RWPE2 (cell line): Measurements from ENCODE around the gene EYA4.
A peak's percentile ranks its signal among the peaks of the same experiment; 100 is the strongest.

Source experiments
- ATAC-seq: fragments of 200-7000 bp; cut with Tn5 transposase; 3 replicates; pipeline ENCODE4 v1.9.1; 2021; ENCODE audit warnings: low read depth
- DNase-seq: peaks from one replicate; pipeline ENCODE4 v3.0.0-alpha.2; 2020; ENCODE audit warnings: low spot score
- H3K27ac ChIP-seq: fragments of 450-650 bp; 2 replicates; pipeline ENCODE4 v1.5.1; 2017; ENCODE audit warnings: mild to moderate bottlenecking; ENCODE audit not compliant: poor library complexity, severe bottlenecking
- H3K27me3 ChIP-seq: fragments of 250-450 bp; sonication (Bioruptor Pico); 2 replicates; pipeline ENCODE4 v1.5.1; 2021; ENCODE audit warnings: mild to moderate bottlenecking, moderate library complexity; ENCODE audit not compliant: insufficient read depth, poor library complexity, severe bottlenecking
- H3K36me3 ChIP-seq: fragments of 250-450 bp; sonication (Bioruptor Pico); 2 replicates; pipeline ENCODE4 v1.5.1; 2020; ENCODE audit warnings: low read depth, mild to moderate bottlenecking, moderate library complexity
- H3K4me1 ChIP-seq: fragments of 250-450 bp; sonication (Bioruptor Pico); 2 replicates; pipeline ENCODE4 v1.5.1; 2021; ENCODE audit warnings: mild to moderate bottlenecking, moderate library complexity; ENCODE audit not compliant: insufficient read depth, poor library complexity, severe bottlenecking
- H3K4me3 ChIP-seq: fragments of 250-450 bp; sonication (Bioruptor Pico); 2 replicates; pipeline ENCODE4 v1.5.1; 2021; ENCODE audit warnings: mild to moderate bottlenecking, moderate library complexity; ENCODE audit not compliant: severe bottlenecking
- H3K9me3 ChIP-seq: fragments of 250-450 bp; sonication (Bioruptor Pico); 2 replicates; pipeline ENCODE4 v1.5.1; 2021; ENCODE audit warnings: mild to moderate bottlenecking, moderate library complexity; ENCODE audit not compliant: severe bottlenecking
- TF ChIP-seq, protein P1 (sequence below): fragments of 450-650 bp; IDR thresholded peaks from one replicate; pipeline ENCODE4 v1.5.1; 2017; ENCODE audit warnings: mild to moderate bottlenecking, moderate library complexity; ENCODE audit not compliant: poor library complexity, severe bottlenecking

The EYA4 gene

DNA sequence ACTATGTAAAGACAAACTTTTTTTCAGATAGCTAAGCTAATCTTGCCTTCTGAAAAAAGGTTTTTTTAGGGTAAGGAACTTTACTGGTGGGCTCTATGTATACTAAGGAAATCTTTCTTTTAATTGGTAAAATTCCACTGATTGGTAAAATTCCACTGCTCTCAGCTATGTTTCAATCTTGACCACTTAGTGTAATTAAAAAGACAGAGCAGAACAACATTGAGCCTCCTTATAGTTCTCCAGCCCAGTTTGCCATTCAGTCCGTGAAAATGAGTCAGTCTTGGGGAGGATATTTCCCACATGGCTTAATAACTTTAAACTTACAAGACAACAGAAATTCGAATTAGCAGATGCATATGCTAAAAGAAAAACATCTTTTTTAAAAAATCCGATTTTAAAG lies 92.7 kb downstream of the EYA4 start:
- Histone ChIP-seq H3K4me3 (no peak overlapping the region), H3K4me1 (no peaks in the 10 kb centered on the region), H3K9me3 (no peaks in the 10 kb centered on the region), H3K27ac (no peak overlapping the region), H3K27me3 (no peaks in the 10 kb centered on the region), H3K36me3 (no peaks in the 10 kb centered on the region)
- DNase-seq (no peak), ATAC-seq (no peak)
- TF ChIP-seq, protein P1, sequence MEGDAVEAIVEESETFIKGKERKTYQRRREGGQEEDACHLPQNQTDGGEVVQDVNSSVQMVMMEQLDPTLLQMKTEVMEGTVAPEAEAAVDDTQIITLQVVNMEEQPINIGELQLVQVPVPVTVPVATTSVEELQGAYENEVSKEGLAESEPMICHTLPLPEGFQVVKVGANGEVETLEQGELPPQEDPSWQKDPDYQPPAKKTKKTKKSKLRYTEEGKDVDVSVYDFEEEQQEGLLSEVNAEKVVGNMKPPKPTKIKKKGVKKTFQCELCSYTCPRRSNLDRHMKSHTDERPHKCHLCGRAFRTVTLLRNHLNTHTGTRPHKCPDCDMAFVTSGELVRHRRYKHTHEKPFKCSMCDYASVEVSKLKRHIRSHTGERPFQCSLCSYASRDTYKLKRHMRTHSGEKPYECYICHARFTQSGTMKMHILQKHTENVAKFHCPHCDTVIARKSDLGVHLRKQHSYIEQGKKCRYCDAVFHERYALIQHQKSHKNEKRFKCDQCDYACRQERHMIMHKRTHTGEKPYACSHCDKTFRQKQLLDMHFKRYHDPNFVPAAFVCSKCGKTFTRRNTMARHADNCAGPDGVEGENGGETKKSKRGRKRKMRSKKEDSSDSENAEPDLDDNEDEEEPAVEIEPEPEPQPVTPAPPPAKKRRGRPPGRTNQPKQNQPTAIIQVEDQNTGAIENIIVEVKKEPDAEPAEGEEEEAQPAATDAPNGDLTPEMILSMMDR, result no peak

GRCh38 chr6:133337308-133337707 lies 96.2 kb downstream of the EYA4 start:
- TF ChIP-seq, protein P1, result no peak
- H3K27ac ChIP-seq, result no peak overlapping the region

GRCh38 chr6:133339543-133340384 lies 98.6 kb downstream of the EYA4 start:
- Histone ChIP-seq H3K9me3 (no peaks in the 10 kb centered on the region), H3K27me3 (no peaks in the 10 kb centered on the region), H3K36me3 (no peaks in the 10 kb centered on the region), H3K4me1 (peaks cover 23% of the 10 kb centered on the region), H3K27ac (peak overlapping the region; percentile 69), H3K4me3 (no peak overlapping the region)
- TF ChIP-seq, protein P1, result no peak
- ATAC-seq, result peak; percentile 20; the same call in 1 of the 3 replicates
- DNase-seq, result no peak

More at GRCh38 chr6:133337308-133337707, 96.2 kb downstream of the EYA4 start:
- Histone ChIP-seq H3K4me3 (no peak overlapping the region), H3K4me1 (peaks cover 23% of the 10 kb centered on the region), H3K36me3 (no peaks in the 10 kb centered on the region), H3K27me3 (no peaks in the 10 kb centered on the region), H3K9me3 (no peaks in the 10 kb centered on the region)
- ATAC-seq (no peak; the same call in 2 of the 3 replicates), DNase-seq (no peak)

- no peak for DNase-seq
- TF ChIP-seq, protein P1, result no peak
- ATAC-seq, result peak; percentile 32; the same call in 2 of the 3 replicates
These were observed 99.4 kb downstream of the EYA4 start for GRCh38 chr6:133340557-133340956.

More at GRCh38 chr6:133340557-133340956, 99.4 kb downstream of the EYA4 start:
- no peaks in the 10 kb centered on the region for H3K36me3 ChIP-seq
- H3K4me3 ChIP-seq, result no peak overlapping the region
- no peaks in the 10 kb centered on the region for H3K27me3 ChIP-seq
- H3K4me1 ChIP-seq, result peaks cover 23% of the 10 kb centered on the region
- peak overlapping the region; percentile 69 for H3K27ac ChIP-seq
- H3K9me3 ChIP-seq, result no peaks in the 10 kb centered on the region
